ENCODE data around the gene ZNF581.

The ZNF581 gene

DNA sequence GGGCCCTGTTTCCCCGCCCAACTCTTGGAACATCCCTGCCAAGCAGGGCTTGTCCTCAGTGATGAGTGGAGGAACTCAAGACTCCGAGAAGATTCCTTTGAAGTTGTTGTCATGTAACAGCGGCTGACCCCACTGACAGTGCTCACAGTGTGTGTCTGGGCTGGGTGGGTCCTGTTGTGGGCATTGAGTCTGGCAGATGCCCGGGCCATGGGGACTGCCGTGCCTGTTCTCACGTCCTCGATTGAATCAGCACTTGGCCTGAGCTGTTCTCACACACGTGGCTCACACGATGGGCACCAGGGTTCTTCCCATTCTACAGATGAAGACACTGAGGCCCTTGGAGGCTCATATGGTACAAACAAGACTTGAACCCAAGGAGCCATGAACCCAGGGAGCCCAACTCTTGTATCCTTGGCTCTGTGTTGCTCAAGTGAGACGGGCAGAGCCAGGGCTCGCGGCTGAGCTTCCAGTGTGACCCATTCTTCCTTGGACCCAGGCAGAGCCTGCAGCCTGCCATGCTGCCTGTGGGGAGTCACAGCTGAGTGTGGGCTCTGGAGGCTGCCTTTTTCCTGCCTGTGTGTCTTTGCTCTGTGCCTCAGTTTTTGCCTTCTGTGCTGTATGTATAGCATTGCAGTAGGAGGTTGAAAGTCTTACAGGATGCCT, 23.0 kb downstream of the ZNF581 start:
- DNase-seq (ENCODE audit: low read depth): no peak

DNA sequence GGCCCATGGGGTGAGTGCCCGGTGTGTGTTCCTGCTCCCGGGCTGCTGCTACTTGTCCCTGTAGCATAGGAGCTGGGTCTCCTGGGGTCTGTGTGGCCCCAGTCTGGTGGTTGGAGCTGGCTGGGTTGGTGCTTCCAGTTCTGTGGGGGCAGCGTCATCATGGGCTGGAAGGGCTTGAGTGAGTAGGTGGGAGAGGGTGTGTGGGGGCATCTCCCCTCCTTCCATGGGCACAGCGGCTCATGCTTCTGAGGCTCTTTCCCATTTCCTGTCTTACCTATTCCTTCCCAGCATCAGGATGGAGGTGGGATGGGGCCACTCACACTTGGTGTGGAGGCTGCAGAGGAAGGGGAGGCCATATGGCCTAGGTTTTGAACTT, 23.5 kb downstream of the ZNF581 start:
- DNase-seq (ENCODE audit: low read depth): no peak

DNA sequence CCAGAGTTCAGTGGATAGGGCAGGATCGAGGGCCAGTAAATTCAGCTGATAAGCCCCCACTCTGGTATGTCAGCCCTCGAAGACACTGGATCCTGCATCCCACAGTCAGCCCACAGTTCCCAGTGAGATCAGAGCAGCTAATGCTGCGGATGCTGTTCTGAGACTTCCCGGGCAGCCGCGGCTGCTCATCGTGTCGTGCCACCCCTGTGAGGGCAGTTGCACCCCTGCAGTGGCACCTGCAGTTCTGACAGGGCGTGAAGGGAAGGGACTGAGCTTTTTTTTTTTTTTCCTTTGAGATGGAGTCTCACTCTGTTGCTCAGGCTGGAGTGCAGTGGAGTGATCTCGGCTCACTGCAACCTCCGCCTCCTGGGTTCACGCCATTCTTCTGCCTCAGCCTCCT, 24.1 kb downstream of the ZNF581 start:
- DNase-seq (ENCODE audit: low read depth): no peak

DNA sequence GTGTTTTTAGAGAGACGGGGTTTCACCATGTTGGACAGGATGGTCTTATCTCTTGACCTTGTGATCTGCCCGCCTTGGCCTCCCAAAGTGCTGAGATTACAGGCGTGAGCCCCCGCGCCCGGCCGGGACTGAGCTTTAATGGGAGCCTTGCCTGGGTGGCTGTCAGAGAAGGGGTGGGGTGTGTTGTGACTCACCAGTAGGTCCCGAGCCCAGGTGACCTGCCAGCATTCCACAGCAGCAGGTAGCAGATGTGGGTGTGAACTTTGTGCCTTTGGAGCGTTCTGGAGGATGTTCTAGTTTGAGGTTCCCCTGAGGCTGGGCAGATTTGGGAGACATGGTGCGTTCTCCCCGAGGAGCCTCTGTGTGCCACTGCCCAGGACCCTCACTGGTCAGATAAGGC, 24.5 kb downstream of the ZNF581 start:
- DNase-seq (ENCODE audit: low read depth): no peak

DNA sequence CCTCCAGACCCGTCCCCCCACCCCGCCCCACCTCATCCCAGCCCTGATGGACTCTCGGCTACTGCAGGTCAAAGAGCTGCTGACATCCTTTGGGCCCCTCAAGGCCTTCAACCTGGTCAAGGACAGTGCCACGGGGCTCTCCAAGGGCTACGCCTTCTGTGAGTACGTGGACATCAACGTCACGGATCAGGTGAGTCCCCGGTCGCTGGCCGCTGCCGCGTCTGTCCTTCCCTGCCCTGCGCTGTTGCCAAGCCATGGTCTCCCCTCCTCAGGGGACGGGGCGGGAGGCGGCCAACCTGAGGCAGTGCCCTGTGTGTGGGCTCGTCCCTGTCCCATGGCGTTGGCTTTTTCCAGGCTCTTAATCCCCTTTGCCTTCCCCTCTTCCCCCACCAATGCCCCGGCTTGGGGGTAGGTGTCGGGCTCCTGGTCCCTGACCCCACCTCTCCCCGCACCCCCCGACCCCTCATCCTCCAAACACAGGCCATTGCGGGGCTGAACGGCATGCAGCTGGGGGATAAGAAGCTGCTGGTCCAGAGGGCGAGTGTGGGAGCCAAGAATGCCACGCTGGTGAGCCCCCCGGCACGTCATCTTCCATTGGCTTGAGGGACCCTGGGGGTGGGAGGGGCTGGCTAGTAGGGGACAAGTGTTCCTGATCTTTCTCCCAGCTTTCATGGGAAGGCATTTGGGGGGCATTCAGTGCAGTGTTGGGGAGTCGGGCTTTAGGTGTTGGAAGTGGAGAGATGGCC, 25.3 kb downstream of the ZNF581 start:
- no peak for DNase-seq (ENCODE audit: low read depth)

DNA sequence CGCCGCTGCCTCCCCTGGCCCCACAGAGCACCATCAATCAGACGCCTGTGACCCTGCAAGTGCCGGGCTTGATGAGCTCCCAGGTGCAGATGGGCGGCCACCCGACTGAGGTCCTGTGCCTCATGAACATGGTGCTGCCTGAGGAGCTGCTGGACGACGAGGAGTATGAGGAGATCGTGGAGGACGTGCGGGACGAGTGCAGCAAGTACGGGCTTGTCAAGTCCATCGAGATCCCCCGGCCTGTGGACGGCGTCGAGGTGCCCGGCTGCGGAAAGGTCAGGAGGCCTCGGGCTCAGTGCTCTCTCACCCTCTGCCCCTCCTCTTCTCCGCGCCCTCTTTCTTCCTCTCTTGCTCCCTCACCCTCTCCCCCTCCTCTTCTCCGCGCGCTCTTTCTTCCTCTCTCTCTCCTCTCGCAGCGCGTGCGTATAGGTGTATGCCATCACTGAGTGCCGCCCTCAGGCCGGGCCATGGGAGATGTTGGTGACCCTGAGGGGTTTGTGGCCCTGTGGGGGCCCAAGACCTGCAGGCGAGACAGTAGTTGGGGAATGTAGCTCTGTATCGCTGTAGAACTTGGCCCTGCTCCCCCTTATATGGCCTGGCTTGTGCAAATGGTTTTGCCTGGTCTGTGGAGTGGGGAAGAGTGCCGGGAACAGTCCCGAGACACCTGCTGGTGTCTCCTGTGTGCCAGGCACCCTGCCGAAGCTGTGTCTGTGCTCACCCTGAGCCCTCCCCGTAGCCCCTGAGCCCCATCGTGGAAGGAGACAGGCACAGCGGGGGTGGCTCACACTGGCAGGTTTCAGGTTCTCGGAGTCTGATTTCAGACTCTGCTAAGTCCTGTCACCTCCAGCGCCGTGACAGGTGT, 26.2 kb downstream of the ZNF581 start:
- no peak for DNase-seq (ENCODE audit: low read depth)

DNA sequence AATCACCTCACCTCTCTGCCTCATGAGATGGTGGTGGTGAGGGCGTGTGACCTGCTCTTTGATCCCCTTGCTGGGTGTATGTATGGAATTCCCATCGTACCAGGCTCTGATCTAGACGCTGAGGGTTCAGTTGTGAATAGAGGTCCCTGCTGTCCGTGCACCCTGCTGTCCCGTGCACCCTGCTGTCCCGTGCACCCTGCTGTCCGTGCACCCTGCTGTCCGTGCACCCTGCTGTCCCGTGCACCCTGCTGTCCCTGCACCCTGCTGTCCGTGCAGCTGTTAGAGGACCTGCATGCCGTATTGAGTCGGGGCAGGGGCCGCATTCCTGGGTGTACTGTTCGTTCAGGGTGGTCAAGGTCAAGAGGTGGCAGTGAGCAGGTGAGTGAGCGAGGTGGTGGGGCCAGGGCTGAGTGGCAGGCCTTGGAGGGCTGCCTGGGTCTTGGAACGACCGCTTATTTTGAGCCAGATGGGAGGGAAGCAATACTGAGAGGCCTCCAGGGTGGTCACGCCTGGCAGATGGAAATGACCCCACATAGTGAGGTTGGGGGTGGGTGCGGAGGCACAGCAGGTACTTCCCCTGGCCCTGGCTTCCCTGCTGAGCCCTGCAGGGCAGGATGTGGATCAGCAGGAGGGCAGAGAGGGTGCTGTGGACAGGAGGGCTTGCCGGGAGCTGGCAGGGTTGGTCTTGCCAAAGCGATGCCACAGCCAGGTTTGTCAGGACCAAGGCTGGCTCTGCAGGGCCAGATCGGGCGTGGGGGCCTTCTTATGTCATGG, 27.0 kb downstream of the ZNF581 start:
- DNase-seq (ENCODE audit: low read depth): no peak

DNA sequence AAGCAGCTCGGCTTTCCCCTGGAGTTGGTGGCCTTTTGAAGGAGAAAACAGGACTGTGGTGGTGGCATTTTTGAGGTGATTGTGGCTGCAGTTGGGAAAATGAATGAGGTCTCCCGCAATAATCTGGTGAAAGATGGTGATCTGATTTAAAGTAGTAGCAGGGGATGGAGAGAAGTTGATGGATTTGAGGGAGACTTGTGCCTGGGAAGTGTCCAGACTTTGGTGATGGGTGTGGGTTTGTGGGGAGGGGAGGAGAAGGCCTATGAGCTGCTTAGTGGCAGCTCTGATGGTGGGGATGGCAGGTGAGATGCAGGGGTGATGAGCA, 27.6 kb downstream of the ZNF581 start:
- no peak for DNase-seq (ENCODE audit: low read depth)

DNA sequence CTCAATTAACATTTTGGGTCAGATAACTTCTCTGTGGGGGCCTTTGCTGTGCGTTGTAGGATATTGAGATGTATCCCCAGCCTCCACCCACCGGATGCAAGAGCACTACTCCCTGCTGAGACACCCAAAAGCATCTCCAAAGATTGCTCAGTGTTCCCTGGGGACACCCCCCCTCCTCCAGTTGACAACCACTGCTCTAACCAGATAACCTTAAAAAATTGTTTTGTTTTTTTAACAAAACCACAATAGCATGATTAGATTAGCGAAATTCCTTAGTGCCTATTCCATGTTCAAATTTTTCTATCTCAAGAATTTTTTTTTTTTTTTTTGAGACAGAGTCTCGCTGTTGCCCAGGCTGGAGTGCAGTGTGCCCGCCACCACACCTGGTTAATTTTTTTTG, 29.0 kb downstream of the ZNF581 start:
- DNase-seq (ENCODE audit: low read depth): no peak

DNA sequence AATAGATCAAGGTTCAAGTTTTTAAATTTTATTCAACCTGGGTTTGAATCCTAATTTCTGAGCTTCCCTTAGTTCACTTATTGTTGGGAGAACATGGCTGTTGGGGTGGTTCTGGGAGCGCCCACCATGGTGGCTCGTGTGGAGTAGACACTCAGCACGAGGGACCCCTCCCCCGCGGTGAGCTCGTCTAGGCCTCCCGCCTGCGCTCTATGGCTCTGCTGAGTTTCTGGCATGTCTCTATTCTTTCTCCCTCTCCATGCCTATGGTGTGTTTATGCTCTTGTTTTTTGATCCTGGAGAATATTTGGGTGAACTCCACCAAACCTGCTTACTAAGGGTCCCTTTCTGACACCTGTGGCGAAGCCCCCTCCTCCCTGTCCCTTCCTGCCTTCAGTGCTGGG, 30.0 kb downstream of the ZNF581 start:
- no peak for DNase-seq (ENCODE audit: low read depth)

DNA sequence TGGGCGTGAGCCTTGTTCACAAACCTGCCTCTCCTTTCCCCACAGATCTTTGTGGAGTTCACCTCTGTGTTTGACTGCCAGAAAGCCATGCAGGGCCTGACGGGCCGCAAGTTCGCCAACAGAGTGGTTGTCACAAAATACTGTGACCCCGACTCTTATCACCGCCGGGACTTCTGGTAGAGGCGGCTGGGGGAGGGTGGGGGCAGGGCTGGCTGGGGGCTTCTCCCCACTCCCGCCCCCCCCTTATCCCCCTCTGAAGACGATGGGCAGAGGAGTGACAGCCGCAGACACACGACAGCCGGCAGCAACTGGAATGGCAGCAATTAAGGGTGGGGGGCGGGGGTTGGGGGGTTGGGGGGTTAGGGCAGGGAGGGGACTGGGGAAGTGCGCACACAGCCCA, 30.4 kb downstream of the ZNF581 start:
- no peak for DNase-seq (ENCODE audit: low read depth)

DNA sequence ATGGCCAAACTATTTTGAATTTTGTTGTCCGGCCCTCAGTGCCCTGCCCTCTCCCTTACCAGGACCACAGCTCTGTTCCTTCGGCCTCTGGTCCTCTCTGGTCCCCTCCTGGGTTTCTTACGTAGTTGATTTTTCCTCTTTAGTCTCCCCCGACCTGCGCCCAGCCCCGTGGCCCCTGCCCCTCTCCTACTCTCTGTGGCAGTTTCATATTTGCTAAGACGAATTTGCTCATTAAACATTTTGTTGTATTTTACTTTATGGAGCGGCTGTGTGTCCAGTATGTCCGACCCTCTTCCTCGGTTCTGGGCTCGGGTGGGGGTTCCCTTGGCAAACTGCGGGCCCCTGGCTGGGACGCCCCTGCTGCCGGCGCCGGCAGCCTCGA, 31.0 kb downstream of the ZNF581 start:
- DNase-seq (ENCODE audit: low read depth): no peak

DNA sequence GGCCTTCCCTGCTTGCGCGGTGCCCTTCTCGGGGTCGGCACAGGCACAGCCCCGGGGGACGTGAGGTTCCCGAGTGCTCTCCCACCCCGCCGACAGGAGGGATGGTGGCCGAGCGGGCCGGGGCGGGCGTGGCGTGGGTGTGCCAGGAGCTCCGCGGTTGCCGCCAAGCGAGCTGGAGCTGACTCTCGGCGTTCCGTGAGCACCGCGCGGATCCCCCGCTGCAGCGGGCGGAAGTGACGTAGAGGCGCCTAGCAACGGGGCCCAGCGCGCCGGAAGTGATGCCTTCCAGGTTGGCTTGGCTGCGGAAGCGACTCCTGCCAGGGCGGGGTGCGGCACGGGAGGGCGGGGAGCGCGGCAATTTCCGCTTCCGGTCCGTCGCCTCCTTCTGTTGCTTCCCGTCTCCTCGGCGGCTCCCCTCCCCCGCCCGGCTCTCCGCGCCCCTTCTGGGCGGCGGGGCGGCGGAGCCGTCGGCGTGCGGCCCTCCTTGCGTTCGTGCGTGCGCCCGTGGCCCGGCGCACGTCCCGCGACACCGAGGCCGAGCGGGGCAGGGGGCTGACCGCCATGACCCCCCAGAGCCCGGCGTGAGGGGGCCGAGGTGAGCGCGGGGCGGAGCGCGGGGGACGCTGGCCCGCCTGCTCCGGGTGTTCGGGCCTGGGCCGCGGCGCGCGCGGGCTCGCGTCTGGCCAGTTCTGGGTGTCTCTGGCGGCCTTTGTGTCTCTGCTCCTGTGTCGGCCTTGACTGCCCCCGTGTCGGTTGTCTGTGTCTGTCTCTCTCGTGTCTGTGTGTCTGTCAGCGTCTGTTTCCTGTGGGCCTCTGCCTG, 31.6 kb downstream of the ZNF581 start, which contains the start of gene EPN1:
Gene EPN1, plus strand, starts transcription at position 386 of the 820 bp plus-strand sequence. CDS start 3,402 bp downstream, outside the sequence.
- DNase-seq (ENCODE audit: low read depth): peak; percentile 77

DNA sequence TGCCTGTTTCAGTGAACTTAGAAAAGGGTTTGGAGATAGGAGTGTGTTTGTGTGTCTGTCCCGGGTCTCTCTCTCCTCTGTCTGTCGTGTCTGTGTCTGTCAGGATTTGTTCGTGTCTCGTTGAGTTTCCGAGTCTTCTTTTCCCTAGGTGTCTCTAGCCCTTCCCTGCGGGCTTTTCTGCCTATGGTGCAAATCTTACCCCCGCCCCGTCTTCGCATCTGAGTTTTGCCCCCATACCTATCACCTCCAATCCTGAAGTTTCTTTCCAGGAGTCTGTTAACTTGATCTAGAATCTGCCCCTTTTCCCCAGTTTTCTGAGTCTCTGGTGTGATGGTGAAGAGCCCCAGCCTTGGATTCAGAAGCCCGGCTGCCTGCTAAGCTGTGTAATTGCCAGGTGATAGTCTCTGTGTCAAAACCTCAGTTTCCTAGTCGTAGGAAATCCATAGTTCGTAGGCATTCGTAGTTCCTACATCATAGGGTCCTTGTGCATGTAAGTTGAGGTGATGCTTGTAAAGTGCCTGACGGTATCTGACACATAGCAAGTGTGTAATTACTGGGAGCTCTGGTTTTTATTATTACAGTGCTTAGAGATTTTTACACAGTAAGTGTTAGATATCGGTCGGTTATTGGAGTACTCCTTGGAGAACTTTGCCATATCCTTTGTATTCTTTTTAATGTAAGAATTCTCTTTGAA, 32.4 kb downstream of the ZNF581 start:
- DNase-seq (ENCODE audit: low read depth): no peak

DNA sequence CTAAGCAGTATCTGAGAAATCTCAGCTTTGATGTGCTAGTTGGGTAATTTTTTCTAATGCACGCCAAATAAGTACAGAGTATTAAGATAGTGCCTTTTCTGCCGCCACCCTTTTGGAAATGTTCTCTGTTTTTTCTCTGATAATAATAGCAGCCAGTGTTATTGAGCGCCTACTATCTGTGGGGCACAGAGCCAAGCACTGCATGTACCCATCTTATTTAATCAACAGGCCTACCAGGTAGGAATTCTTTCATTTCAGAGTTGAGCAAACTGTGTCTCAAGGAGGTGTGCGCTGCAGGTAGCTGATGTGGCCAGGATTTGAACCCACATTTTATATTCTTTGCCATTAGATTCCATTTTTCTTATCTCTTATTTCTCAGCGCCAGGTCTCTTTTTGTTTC, 32.9 kb downstream of the ZNF581 start:
- no peak for DNase-seq (ENCODE audit: low read depth)

DNA sequence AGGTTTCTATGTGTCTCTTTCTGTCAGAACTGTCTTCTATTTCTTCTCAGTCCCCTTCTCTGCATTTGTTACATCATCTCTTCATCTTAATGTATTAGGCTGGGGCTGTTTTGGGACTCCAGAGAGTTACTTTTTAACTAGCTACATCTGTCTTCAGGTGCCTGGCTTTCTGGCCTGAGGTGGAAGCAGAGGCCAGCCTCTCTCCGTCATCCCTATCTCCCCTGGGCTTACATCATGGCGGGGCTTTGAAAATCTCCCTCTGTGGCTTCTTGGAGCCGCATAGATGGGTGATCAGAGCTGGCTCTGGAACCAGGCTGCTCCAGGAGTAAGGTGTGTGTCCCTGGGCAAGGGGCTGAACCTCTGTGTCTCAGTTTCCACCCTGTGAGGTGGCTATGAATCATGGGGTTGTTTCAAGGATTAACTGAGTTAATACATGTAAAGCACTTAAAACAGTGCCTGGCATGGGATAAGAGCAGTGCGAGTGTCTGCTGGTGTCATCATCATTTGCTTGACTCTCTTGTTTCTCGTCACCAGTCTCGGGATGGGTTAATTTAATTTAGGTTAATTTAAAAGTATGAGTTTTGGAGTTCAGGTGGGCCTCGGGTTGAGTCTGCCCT, 33.5 kb downstream of the ZNF581 start:
- DNase-seq (ENCODE audit: low read depth): no peak

DNA sequence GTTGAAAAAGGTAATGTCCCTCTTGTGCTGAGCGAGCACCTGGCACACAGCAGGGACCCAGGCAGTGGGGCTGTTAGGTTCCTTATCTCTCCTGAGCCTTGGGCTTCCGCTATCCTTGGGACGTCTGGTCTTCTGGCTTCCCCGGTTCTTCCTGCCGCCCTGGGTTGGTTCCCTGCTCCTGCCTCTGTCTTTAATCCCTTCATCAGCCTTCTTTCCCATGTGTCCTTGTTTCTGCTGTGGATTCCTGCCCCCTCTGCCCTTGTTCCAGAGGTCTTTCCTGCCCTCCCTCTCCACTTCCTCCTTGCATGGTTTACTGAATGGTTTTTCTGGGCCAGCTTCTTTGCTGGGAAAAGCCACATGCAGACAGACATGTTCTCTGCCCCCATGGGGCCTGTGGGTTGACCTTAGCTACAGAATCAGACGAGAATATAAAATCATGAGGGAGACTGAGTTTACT, 34.2 kb downstream of the ZNF581 start:
- DNase-seq (ENCODE audit: low read depth): no peak

DNA sequence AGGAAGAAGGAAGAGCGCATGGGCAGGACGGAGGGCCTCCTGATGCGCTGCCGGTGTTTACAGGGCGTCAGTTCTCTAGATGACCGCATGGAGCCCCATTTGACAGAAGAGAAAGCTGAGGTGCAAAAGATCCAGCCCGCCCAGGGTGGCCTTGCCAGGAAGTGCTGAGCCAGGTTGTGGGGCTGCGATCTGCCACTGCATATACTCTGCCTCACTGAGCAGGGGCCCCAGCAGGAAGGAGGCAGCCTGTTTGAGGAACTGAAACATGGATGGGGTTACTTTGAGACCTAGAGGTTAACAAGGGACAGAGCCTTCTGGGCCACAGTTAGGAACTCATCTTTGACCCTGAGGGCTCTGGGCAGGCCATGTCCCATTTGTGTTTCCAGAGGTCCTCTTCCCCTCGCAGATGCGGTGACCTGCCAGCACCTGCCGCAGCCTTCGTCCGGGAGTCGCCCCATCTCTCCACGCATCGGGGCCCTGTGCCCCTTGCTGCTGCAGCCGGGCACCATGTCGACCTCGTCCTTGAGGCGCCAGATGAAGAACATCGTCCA, 34.7 kb downstream of the ZNF581 start:
- no peak for DNase-seq (ENCODE audit: low read depth)

DNA sequence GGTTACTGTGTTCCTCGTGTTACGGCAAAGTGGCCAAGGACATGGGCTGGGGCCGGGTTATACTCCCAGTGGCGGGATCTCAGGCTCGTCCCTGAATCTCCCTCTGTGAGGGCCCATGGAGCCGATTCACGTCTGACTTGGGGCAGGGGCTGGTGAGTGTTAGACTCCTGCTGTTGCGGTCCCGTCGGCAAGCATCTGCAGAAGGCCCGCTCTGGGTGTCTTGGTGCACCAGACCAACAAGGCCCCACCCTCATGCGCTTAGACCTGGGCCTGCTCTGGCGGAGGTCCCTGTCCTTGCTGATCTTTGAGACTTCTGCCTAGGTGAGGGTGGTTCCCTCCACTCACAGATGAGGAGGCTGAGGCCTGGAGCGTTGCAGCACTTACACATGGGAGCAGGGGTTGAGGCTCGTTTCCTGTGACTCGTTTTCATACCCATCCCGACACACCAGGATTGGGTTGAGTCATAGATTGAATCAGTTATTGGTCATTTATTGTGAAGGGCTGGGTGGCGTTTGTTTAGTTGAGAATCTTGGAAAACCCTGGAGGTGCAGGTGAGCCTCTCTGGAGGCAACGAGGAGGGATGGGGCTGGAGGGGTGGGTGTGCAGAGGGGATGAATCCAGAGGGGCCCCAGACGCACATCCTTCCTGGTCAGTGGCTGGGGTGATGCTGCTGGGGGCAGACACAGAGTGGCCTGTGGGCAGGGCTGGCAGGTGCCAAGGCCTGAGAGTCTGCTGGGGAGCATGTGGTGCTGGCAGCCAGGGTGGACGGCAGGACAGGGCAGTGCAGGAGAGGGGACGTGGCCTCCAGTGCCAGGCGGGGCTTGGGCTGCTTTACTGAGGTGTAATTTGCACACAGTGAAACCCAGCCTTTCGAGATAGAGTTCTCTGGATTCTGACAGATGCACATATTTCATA, 36.2 kb downstream of the ZNF581 start:
- DNase-seq (ENCODE audit: low read depth): peak; percentile 43

All from HS-5 (cell line).